Tibial nerve (tissue), 4 donors: ENCODE measurements around the gene GNPAT. TPM values are rescaled to one million over a fixed set of nuclear protein-coding genes. Genes with fewer than 3 reads are reported as not detected.

Experiments used
- DNase-seq, 2 donors: peaks; one replicate each; pipeline ENCODE4 v3.0.0-alpha.2; 2019; ENCODE audit warnings: low spot score in 2 of 2
- H3K27ac ChIP-seq, 4 donors: fragments of 200-600 bp; sonication (generic) in 3 of 4; one replicate each; pipeline ENCODE4 v1.5.1; 2017 to 2019; ENCODE audit warnings: mild to moderate bottlenecking in 1 of 4
- H3K27me3 ChIP-seq, 2 donors: fragments of 200-600 bp; sonication (generic) in 1 of 2; one replicate each; pipeline versions ENCODE4 v1.5.1 to v1.6.0; 2017 to 2019
- H3K36me3 ChIP-seq, 3 donors: fragments of 200-600 bp; sonication (generic); one replicate each; pipeline ENCODE4 v1.5.1; 2018 to 2019
- H3K4me1 ChIP-seq, 4 donors: fragments of 200-600 bp; sonication (generic) in 3 of 4; one replicate each; pipeline ENCODE4 v1.5.1; 2017 to 2019
- H3K4me3 ChIP-seq, 4 donors: fragments of 200-600 bp; sonication (generic) in 3 of 4; one replicate each; pipeline ENCODE4 v1.5.1; 2017 to 2019; ENCODE audit warnings: mild to moderate bottlenecking in 1 of 4, moderate library complexity in 1 of 4
- H3K9me3 ChIP-seq, 4 donors: fragments of 200-600 bp; sonication (generic) in 3 of 4; one replicate each; pipeline ENCODE4 v1.5.1; 2017 to 2019
- CTCF ChIP-seq, 5 experiments: fragments of 200-600 bp in 3 of 5; fragments of 450-650 bp in 2 of 5; sonication (generic) in 3 of 5; IDR thresholded peaks; one replicate each; pipeline ENCODE4 v1.5.1; 2016 to 2019; ENCODE audit warnings: antibody characterized with exemption in 5 of 5, mild to moderate bottlenecking in 3 of 5, moderate library complexity in 2 of 5
- EP300 ChIP-seq, 2 donors: sonication (generic); formaldehyde crosslinking; IDR thresholded peaks; one replicate each; pipeline ENCODE4 v1.6.1; 2017; ENCODE audit warnings: antibody characterized with exemption in 2 of 2, mild to moderate bottlenecking in 1 of 2
- POLR2A ChIP-seq, 2 donors: fragments of 450-650 bp; IDR thresholded peaks; one replicate each; pipeline ENCODE4 v1.6.1; 2017; ENCODE audit warnings: antibody characterized with exemption in 2 of 2, mild to moderate bottlenecking in 2 of 2, moderate library complexity in 2 of 2
- WGBS, 2 donors: methylation state at CpG; one replicate each; pipeline ENCODE4 v1.1.5; 2018; 5-methylcytosine and 5-hydroxymethylcytosine counted together
- total RNA-seq, 4 donors: library from RNA; depleted of rRNA; stranded (reverse); fragments of >200 nt; gene quantifications; one replicate each; pipeline ENCODE4 v1.1.0, GENCODE V29; 2016

Gene GNPAT
- total RNA-seq, 4 donors from 2014 or later, result 21.8 to 38.2 (median 33.3) TPM

DNA sequence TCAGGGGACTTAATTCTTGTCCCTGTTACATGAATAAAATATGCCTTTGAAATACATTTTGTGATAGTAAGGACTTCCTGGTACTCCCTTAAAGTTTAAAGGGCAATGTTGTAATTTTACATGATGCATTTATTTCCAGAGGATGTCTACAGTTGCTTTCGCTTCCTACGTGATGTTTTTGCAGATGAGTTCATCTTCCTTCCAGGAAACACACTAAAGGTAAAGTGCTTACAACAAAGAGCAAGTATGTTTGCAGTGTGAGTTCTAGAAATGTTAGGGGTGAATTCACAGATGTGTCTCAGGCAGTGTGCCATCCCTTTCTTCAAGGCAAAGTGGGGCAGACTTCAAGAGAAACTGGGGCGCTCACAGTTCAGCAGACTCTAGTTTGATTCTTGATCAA lies 31.2 kb downstream of the GNPAT start:
- peaks cover 0 to 92% (median 3%) of the 10 kb centered on the region in 3 donors for H3K36me3 ChIP-seq
- H3K27ac ChIP-seq, result no peak overlapping the region
- H3K27me3 ChIP-seq, result no peaks in the 10 kb centered on the region
- 77 to 85% methylated on average over 3 of the region's 3 CpGs for WGBS, 2 donors
- TF ChIP-seq POLR2A (IDR thresholded peaks at IDR 0.05) (no peak), CTCF (IDR thresholded peaks at IDR 0.05) (no peak), EP300 (IDR thresholded peaks at IDR 0.05) (no peak)
- no peak overlapping the region for H3K4me3 ChIP-seq
- DNase-seq, result no peak
- H3K4me1 ChIP-seq, result no peaks in the 10 kb centered on the region
- no peaks in the 10 kb centered on the region for H3K9me3 ChIP-seq

DNA sequence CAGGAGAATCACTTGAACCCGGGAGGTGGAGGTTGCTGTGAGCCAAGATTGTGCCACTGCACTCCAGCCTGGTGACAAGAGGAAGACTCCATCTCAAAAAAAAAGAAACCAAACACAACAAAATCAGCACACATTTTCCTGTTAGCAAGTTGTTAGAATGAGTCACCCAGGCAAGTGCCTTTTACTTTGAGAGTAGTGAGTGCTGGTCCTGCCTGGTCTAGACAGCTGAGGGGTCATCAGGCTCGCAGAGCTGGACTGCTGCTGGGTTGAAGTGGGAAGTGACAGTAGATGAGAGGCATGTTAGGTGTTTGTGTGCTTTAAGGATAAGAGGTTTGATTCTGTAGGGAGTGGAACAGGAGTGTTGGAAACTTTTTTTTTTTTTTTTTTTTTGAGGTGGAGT lies 31.9 kb downstream of the GNPAT start:
- Histone ChIP-seq H3K4me1 (no peaks in the 10 kb centered on the region), H3K36me3 (peaks cover 0 to 92% (median 0%) of the 10 kb centered on the region in 3 donors), H3K27ac (no peak overlapping the region), H3K9me3 (no peaks in the 10 kb centered on the region), H3K4me3 (no peak overlapping the region), H3K27me3 (no peaks in the 10 kb centered on the region)
- WGBS, 2 donors, result 89 to 94% methylated on average over 2 of the region's 2 CpGs
- TF ChIP-seq POLR2A (IDR thresholded peaks at IDR 0.05) (no peak), CTCF (IDR thresholded peaks at IDR 0.05) (no peak), EP300 (IDR thresholded peaks at IDR 0.05) (no peak)
- no peak for DNase-seq

DNA sequence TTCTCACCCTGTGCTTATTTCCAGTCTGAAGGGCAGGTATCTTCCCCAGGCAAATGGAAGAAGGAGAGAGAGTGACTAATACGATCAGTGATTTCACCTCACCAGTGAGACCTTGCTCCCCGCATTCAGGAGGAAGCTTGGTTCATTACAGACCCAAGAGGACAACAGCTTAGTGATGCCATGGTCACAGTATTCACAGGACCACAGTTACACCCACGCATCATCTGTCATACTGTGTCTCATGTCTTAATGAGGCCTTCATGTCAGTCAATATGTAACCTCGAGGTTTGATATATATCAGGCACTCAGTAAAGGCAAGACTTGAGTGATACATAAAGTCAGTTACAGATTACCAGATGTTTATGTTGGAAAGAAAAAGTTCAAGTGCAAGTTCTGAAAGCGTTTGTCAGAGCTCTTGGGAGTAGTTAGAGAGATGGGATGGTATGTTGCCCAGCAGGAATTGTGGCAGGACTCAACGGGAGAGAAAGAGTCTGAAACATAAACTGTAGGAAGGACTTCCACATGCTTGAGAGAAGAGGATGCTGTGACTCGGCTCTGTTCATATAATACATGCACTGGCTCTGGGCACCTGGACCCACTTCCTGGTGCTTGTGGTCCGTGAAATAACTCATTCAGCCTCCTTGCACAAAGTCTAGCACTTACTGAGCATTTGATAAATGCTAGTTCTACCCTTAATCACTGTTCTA lies 33.3 kb downstream of the GNPAT start:
- TF ChIP-seq CTCF (IDR thresholded peaks at IDR 0.05), result no peak
- no peak for TF ChIP-seq POLR2A (IDR thresholded peaks at IDR 0.05)
- TF ChIP-seq EP300 (IDR thresholded peaks at IDR 0.05), result no peak
- no peak overlapping the region for H3K4me3 ChIP-seq
- whole genome bisulfite sequencing, 2 donors, result 78 to 87% methylated on average over 8 of the region's 8 CpGs
- DNase-seq, result no peak
- H3K27me3 ChIP-seq, result no peaks in the 10 kb centered on the region
- no peak overlapping the region for H3K27ac ChIP-seq
- H3K36me3 ChIP-seq, result peaks cover 0 to 90% (median 0%) of the 10 kb centered on the region in 3 donors
- H3K9me3 ChIP-seq, result no peaks in the 10 kb centered on the region
- no peaks in the 10 kb centered on the region for H3K4me1 ChIP-seq

DNA sequence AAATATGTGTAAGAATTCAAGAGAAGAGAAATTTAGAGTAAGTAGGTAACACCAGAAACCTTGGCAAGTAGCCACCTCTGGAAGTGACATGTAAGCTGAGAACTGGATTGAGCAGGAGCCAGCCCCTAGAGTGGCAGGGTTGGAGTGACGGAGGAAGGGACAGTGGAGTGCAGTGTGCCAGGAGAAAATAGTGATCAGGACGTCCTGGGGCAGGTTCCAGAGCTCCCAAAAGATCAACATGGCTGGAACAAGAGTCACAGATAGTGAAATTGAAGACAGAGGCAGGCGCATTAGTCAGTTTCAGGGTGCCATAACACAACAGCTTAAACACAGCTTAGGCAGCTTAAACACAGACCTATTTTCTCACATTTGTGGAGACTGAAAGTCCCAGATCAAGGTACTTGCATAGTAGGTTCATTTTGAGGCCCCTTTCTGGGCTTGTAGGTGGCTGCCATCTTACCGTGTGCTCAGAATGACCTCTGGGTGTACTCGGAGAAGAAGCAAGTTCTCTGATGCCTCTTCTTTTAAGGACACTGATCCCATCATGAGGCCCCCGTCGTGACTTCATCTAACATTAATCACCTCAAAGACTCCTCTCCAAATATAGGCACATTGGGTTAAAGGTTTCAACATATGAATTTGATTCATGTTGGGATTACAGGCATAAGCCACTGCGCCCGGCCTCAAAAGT lies 37.2 kb downstream of the GNPAT start:
- DNase-seq, result no peak

More for the DNA sequence above, 37.2 kb downstream of the GNPAT start:
- no peak for TF ChIP-seq CTCF (IDR thresholded peaks at IDR 0.05)
- no peak for TF ChIP-seq POLR2A (IDR thresholded peaks at IDR 0.05)
- TF ChIP-seq EP300 (IDR thresholded peaks at IDR 0.05), result no peak
- no peaks in the 10 kb centered on the region for H3K27me3 ChIP-seq
- WGBS, 2 donors, result 88 to 90% methylated on average over 9 of the region's 9 CpGs
- no peak overlapping the region for H3K27ac ChIP-seq
- H3K36me3 ChIP-seq, result peaks cover 0 to 54% (median 0%) of the 10 kb centered on the region in 3 donors
- H3K4me1 ChIP-seq, result no peaks in the 10 kb centered on the region
- no peak overlapping the region for H3K4me3 ChIP-seq
- no peaks in the 10 kb centered on the region for H3K9me3 ChIP-seq
